ENCODE data around the gene PTPRD. TPM values are rescaled to one million over a fixed set of nuclear protein-coding genes. Genes with fewer than 3 reads are reported as not detected.

PTPRD gene
- total RNA-seq, 1 donor from 2014 or later: 532 TPM

DNA sequence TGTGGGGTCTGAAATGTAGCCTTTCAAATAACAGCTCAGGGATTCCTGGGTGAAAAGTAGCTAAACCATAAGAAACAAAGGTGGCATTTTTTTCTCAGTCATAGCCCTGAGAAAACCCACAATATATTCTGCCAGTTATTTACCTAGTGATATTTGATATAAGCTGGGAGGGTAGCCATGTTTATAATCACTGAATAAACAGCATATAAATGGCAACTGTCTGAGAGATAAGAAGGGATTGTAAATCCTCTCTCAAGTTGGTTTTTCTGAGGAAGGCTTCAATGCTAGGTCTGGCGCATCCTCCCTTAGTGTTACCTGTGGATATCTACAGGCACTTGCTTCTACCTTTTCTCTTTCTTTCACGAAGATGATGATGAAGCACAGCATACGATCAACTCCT, 1732.7 kb downstream of the PTPRD start:
- Mint-ChIP-seq H3K27me3 (ENCODE audit: unreplicated experiment) (no peaks in the 10 kb centered on the region), H3K27ac (ENCODE audit: unreplicated experiment) (no peak overlapping the region), H3K4me1 (ENCODE audit: low read depth, unreplicated experiment) (no peaks in the 10 kb centered on the region), H3K9me3 (ENCODE audit: unreplicated experiment) (no peaks in the 10 kb centered on the region), H3K4me3 (ENCODE audit: unreplicated experiment) (no peak overlapping the region), H3K36me3 (ENCODE audit: unreplicated experiment) (no peaks in the 10 kb centered on the region)
- TF ChIP-seq, protein P1, sequence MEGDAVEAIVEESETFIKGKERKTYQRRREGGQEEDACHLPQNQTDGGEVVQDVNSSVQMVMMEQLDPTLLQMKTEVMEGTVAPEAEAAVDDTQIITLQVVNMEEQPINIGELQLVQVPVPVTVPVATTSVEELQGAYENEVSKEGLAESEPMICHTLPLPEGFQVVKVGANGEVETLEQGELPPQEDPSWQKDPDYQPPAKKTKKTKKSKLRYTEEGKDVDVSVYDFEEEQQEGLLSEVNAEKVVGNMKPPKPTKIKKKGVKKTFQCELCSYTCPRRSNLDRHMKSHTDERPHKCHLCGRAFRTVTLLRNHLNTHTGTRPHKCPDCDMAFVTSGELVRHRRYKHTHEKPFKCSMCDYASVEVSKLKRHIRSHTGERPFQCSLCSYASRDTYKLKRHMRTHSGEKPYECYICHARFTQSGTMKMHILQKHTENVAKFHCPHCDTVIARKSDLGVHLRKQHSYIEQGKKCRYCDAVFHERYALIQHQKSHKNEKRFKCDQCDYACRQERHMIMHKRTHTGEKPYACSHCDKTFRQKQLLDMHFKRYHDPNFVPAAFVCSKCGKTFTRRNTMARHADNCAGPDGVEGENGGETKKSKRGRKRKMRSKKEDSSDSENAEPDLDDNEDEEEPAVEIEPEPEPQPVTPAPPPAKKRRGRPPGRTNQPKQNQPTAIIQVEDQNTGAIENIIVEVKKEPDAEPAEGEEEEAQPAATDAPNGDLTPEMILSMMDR (IDR thresholded peaks at IDR 0.05; ENCODE audit: partially characterized antibody, unreplicated experiment): no peak
- DNase-seq: no peak

- Mint-ChIP-seq H3K9me3 (ENCODE audit: unreplicated experiment) (no peaks in the 10 kb centered on the region), H3K4me3 (ENCODE audit: unreplicated experiment) (no peak overlapping the region), H3K4me1 (ENCODE audit: low read depth, unreplicated experiment) (no peaks in the 10 kb centered on the region), H3K27ac (ENCODE audit: unreplicated experiment) (no peak overlapping the region), H3K36me3 (ENCODE audit: unreplicated experiment) (no peaks in the 10 kb centered on the region), H3K27me3 (ENCODE audit: unreplicated experiment) (no peaks in the 10 kb centered on the region)
- no peak for DNase-seq
- TF ChIP-seq, protein P1 (IDR thresholded peaks at IDR 0.05; ENCODE audit: partially characterized antibody, unreplicated experiment): no peak
Observed at GRCh38 chr9:8879284-8879683, 1733.5 kb downstream of the PTPRD start.

GRCh38 chr9:8877753-8878494, 1734.9 kb downstream of the PTPRD start:
- Mint-ChIP-seq H3K27me3 (ENCODE audit: unreplicated experiment) (no peaks in the 10 kb centered on the region), H3K27ac (ENCODE audit: unreplicated experiment) (no peak overlapping the region), H3K4me3 (ENCODE audit: unreplicated experiment) (no peak overlapping the region), H3K4me1 (ENCODE audit: low read depth, unreplicated experiment) (no peaks in the 10 kb centered on the region), H3K36me3 (ENCODE audit: unreplicated experiment) (no peaks in the 10 kb centered on the region), H3K9me3 (ENCODE audit: unreplicated experiment) (no peaks in the 10 kb centered on the region)
- DNase-seq: no peak
- TF ChIP-seq, protein P1 (IDR thresholded peaks at IDR 0.05; ENCODE audit: partially characterized antibody, unreplicated experiment): no peak

GRCh38 chr9:8876303-8876702, 1736.5 kb downstream of the PTPRD start:
- Mint-ChIP-seq H3K4me3 (ENCODE audit: unreplicated experiment) (no peak overlapping the region), H3K4me1 (ENCODE audit: low read depth, unreplicated experiment) (no peaks in the 10 kb centered on the region), H3K9me3 (ENCODE audit: unreplicated experiment) (no peaks in the 10 kb centered on the region)

GRCh38 chr9:8874482-8874881, 1738.3 kb downstream of the PTPRD start:
- Mint-ChIP-seq H3K9me3 (ENCODE audit: unreplicated experiment) (no peaks in the 10 kb centered on the region), H3K27ac (ENCODE audit: unreplicated experiment) (no peak overlapping the region), H3K36me3 (ENCODE audit: unreplicated experiment) (no peaks in the 10 kb centered on the region), H3K4me1 (ENCODE audit: low read depth, unreplicated experiment) (peaks cover 3% of the 10 kb centered on the region), H3K27me3 (ENCODE audit: unreplicated experiment) (no peaks in the 10 kb centered on the region), H3K4me3 (ENCODE audit: unreplicated experiment) (no peak overlapping the region)
- DNase-seq: no peak
- TF ChIP-seq, protein P1 (IDR thresholded peaks at IDR 0.05; ENCODE audit: partially characterized antibody, unreplicated experiment): no peak

More at GRCh38 chr9:8876303-8876702, 1736.5 kb downstream of the PTPRD start:
- H3K36me3 Mint-ChIP-seq (ENCODE audit: unreplicated experiment): no peaks in the 10 kb centered on the region
- H3K27ac Mint-ChIP-seq (ENCODE audit: unreplicated experiment): no peak overlapping the region
- TF ChIP-seq, protein P1 (IDR thresholded peaks at IDR 0.05; ENCODE audit: partially characterized antibody, unreplicated experiment): no peak
- no peak for DNase-seq
- no peaks in the 10 kb centered on the region for H3K27me3 Mint-ChIP-seq (ENCODE audit: unreplicated experiment)
